Caco-2 (cell line): ENCODE measurements around the gene HSFX2. TPM values are rescaled to one million over a fixed set of nuclear protein-coding genes. Genes with fewer than 3 reads are reported as not detected.

ENCODE experiments used
- BruUV-seq: library from RNA; stranded (reverse); fragments of 400-500 nt; replicated peaks from 2 replicates; lab custom pipeline; 2021; lab: Mats Ljungman, UMichigan
- CTCF ChIA-PET: fragments of 300-600 bp; sonication (Branson Sonifier 250); formaldehyde crosslinking; loops from one replicate; lab custom pipeline; 2022; ENCODE audit warnings: antibody characterized with exemption; lab: Charles Lee
- POLR2A ChIA-PET: fragments of 300-600 bp; sonication (Branson Sonifier 250); formaldehyde crosslinking; loops from one replicate; lab custom pipeline; 2022; ENCODE audit warnings: antibody characterized with exemption; lab: Charles Lee
- DNase-seq, 2 experiments: peaks; one replicate each; pipeline versions ENCODE4 v3.0.0 to v3.0.0-alpha.2; 2020 to 2022
- H3K27me3 ChIP-seq: replicated peaks from 2 replicates; pipeline ENCODE4 v1.6.0; 2011; ENCODE audit warnings: low read length; ENCODE audit not compliant: control insufficient read depth, insufficient read depth
- H3K36me3 ChIP-seq: 2 replicates; pipeline ENCODE4 v1.5.1; 2011; ENCODE audit warnings: low read length; ENCODE audit not compliant: control insufficient read depth, insufficient read depth
- H3K4me1 ChIP-seq: fragments of 250-450 bp; sonication (Bioruptor Pico); 2 replicates; pipeline ENCODE4 v1.5.1; 2020; ENCODE audit warnings: mild to moderate bottlenecking
- H3K4me3 ChIP-seq: 2 replicates; pipeline ENCODE4 v1.5.1; 2011; ENCODE audit warnings: low read depth, mild to moderate bottlenecking, control low read depth, low read length
- H3K9me3 ChIP-seq: fragments of 250-450 bp; sonication (Bioruptor Pico); 2 replicates; pipeline ENCODE4 v1.5.1; 2020; ENCODE audit warnings: mild to moderate bottlenecking, moderate library complexity
- H3K27ac Mint-ChIP-seq: one replicate; pipeline ENCODE4 v1.8.0; 2022; ENCODE audit warnings: mixed read lengths; ENCODE audit not compliant: unreplicated experiment
- H3K27me3 Mint-ChIP-seq: one replicate; pipeline ENCODE4 v1.8.0; 2022; ENCODE audit warnings: mixed read lengths; ENCODE audit not compliant: insufficient read depth, unreplicated experiment
- H3K36me3 Mint-ChIP-seq: one replicate; pipeline ENCODE4 v1.8.0; 2022; ENCODE audit warnings: mild to moderate bottlenecking, mixed read lengths; ENCODE audit not compliant: insufficient read depth, unreplicated experiment
- H3K4me1 Mint-ChIP-seq: one replicate; pipeline ENCODE4 v1.8.0; 2022; ENCODE audit warnings: low read depth, mixed read lengths; ENCODE audit not compliant: unreplicated experiment
- H3K4me3 Mint-ChIP-seq: one replicate; pipeline ENCODE4 v1.8.0; 2022; ENCODE audit warnings: mild to moderate bottlenecking, moderate library complexity, mixed read lengths; ENCODE audit not compliant: unreplicated experiment
- H3K9me3 Mint-ChIP-seq: one replicate; pipeline ENCODE4 v1.8.0; 2022; ENCODE audit warnings: mixed read lengths; ENCODE audit not compliant: unreplicated experiment
- CTCF ChIP-seq, 2 experiments: fragments of 200-600 bp in 1 of 2; IDR thresholded peaks; 1 replicate in 1 of 2; 2 replicates in 1 of 2; pipeline versions ENCODE4 v1.5.1 to v1.8.0; 2011 to 2022; ENCODE audit warnings: antibody characterized with exemption in 1 of 2, control low read depth in 1 of 2, inconsistent platforms in 1 of 2, low read depth in 1 of 2, low read length in 1 of 2, mild to moderate bottlenecking in 1 of 2, moderate library complexity in 1 of 2; ENCODE audit not compliant: insufficient read depth in 1 of 2, severe bottlenecking in 1 of 2, unreplicated experiment in 1 of 2
- intact Hi-C: fragments of 100-400 bp; cut with micrococcal nuclease; formaldehyde crosslinking; loops from one replicate; pipeline ENCODE4 v1.10.0; 2022; ENCODE audit not compliant: unreplicated experiment
- total RNA-seq: library from RNA; stranded (reverse); gene quantifications from 2 replicates; pipeline ENCODE4 v1.2.3, GENCODE V29; 2022

The HSFX2 gene
- total RNA-seq, 1 experiment from 2014 or later: 0.23 TPM

GRCh38 chrX:149570668-149571067 is 24.4 kb downstream of the HSFX2 start:
- ChIA-PET POLR2A (no interaction called here), CTCF (no interaction called here)
- no peaks in the 10 kb centered on the region for H3K4me1 ChIP-seq
- Mint-ChIP-seq H3K36me3 (no peaks in the 10 kb centered on the region), H3K4me1 (no peaks in the 10 kb centered on the region), H3K27me3 (no peaks in the 10 kb centered on the region), H3K27ac (no peak overlapping the region), H3K4me3 (no peak overlapping the region), H3K9me3 (no peaks in the 10 kb centered on the region)
- no peaks in the 10 kb centered on the region for H3K27me3 ChIP-seq
- intact Hi-C loops: no loop called here
- H3K4me3 ChIP-seq: no peak overlapping the region
- DNase-seq: no peak
- no peaks in the 10 kb centered on the region for H3K36me3 ChIP-seq
- no peaks in the 10 kb centered on the region for H3K9me3 ChIP-seq
- BruUV-seq: no TSS peak
- no peak for TF ChIP-seq CTCF (IDR thresholded peaks at IDR 0.05; ENCODE audit: insufficient read depth in 1 of 2, low read depth in 1 of 2, low read length in 1 of 2, severe bottlenecking in 1 of 2, unreplicated experiment in 1 of 2)

- no peaks in the 10 kb centered on the region for H3K27me3 Mint-ChIP-seq
- Histone ChIP-seq H3K9me3 (no peaks in the 10 kb centered on the region), H3K4me1 (no peaks in the 10 kb centered on the region), H3K4me3 (no peak overlapping the region), H3K27me3 (no peaks in the 10 kb centered on the region), H3K36me3 (no peaks in the 10 kb centered on the region)
- ChIA-PET CTCF (no interaction called here), POLR2A (no interaction called here)
- no peaks in the 10 kb centered on the region for H3K9me3 Mint-ChIP-seq
- DNase-seq: no peak
- H3K27ac Mint-ChIP-seq: no peak overlapping the region
- no peak for TF ChIP-seq CTCF (IDR thresholded peaks at IDR 0.05; ENCODE audit: insufficient read depth in 1 of 2, low read depth in 1 of 2, low read length in 1 of 2, severe bottlenecking in 1 of 2, unreplicated experiment in 1 of 2)
- no TSS peak for BruUV-seq
- no peaks in the 10 kb centered on the region for H3K4me1 Mint-ChIP-seq
- intact Hi-C loops: no loop called here
- no peak overlapping the region for H3K4me3 Mint-ChIP-seq
- no peaks in the 10 kb centered on the region for H3K36me3 Mint-ChIP-seq
Observed at GRCh38 chrX:149569770-149570169, 25.3 kb downstream of the HSFX2 start.

- Histone ChIP-seq H3K27me3 (no peaks in the 10 kb centered on the region), H3K4me1 (no peaks in the 10 kb centered on the region), H3K36me3 (no peaks in the 10 kb centered on the region), H3K9me3 (no peaks in the 10 kb centered on the region), H3K4me3 (no peak overlapping the region)
- no TSS peak for BruUV-seq
- intact Hi-C loops: no loop called here
- TF ChIP-seq CTCF (IDR thresholded peaks at IDR 0.05; ENCODE audit: insufficient read depth in 1 of 2, low read depth in 1 of 2, low read length in 1 of 2, severe bottlenecking in 1 of 2, unreplicated experiment in 1 of 2): no peak
- DNase-seq: no peak
- no peaks in the 10 kb centered on the region for H3K4me1 Mint-ChIP-seq
- H3K27me3 Mint-ChIP-seq: no peaks in the 10 kb centered on the region
- H3K36me3 Mint-ChIP-seq: no peaks in the 10 kb centered on the region
- H3K4me3 Mint-ChIP-seq: no peak overlapping the region
- no peak overlapping the region for H3K27ac Mint-ChIP-seq
- POLR2A ChIA-PET: no interaction called here
- CTCF ChIA-PET: no interaction called here
- no peaks in the 10 kb centered on the region for H3K9me3 Mint-ChIP-seq
Observed at GRCh38 chrX:149568701-149569296, 26.3 kb downstream of the HSFX2 start.
